ENCODE results near the gene C11orf86. TPM values are rescaled to one million over a fixed set of nuclear protein-coding genes. Genes with fewer than 3 reads are reported as not detected.

Gene C11orf86
- total RNA-seq, 1 donor from 2014 or later = not detected

- no peak for DNase-seq (ENCODE audit: low spot score)
Observed at GRCh38 chr11:66966351-66966750, 8.8 kb upstream of the C11orf86 start.

DNA sequence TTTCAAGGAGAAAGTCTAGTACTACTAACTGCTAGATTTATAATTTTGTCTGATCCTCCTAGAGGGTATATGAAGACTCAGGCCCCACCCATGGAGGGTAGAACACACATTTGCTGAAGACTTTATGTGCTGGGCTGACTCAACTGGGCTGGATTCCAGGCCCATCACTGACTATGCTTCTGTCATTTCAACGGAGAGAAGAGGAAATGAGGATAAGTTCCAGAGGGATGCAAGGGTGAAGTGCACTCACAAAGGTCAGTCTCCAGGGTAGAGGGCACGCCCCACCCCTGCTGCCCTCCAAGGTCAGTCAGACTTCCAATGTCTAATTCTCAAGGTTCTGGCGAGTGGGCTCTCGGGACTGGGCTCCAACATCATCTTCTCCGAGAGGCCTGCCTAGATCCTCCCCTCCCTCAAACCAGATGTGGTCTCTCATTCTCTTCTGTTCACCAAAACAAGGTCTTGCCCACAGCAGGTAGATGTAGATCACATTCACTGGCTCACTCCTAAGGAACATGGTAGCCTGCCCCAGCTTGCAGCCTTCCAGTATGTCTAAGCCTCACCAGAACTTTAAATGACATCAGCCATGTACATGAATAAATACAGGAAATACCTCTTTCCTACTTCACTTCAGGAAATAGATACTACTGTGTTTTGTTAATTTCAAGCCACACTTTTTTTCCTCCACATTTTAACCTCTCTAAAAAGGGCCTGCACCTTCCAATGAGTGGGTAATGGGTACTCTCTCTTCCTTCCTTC is 7.3 kb upstream of the C11orf86 start:
- DNase-seq (ENCODE audit: low spot score) = peak; percentile 79

DNA sequence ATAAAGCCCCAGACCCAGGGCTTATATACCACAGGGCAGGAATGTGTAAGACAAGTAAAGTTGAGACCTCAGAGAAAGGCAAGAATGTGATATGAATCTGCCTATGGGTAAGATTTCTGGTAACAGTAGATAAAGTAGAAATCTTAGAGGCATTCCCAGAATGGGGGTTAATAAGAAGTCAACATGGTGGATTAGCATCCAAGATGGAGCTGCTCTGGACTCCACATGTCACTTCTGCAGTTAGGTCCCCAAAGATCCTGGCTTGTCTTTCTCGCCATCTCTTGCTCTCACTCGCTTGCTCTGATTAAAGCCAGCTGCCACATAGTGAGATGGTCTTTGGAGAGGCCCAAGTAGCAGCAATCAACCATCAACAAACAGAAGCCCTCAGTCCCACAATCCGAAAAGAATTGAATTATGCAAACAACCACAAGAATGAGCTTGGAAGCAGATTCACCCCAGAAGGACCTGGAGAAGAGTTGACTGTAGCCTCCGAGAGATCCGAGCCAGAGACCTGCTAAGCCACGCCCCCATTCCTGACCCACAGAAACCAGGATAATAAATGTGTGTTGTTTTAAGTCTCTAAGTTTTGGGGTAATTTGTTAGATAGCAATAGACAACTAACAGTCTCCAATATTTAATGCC is 5.4 kb upstream of the C11orf86 start:
- DNase-seq (ENCODE audit: low spot score) = no peak

GRCh38 chr11:66970371-66970806 is 4.7 kb upstream of the C11orf86 start:
- DNase-seq (ENCODE audit: low spot score) = no peak

DNA sequence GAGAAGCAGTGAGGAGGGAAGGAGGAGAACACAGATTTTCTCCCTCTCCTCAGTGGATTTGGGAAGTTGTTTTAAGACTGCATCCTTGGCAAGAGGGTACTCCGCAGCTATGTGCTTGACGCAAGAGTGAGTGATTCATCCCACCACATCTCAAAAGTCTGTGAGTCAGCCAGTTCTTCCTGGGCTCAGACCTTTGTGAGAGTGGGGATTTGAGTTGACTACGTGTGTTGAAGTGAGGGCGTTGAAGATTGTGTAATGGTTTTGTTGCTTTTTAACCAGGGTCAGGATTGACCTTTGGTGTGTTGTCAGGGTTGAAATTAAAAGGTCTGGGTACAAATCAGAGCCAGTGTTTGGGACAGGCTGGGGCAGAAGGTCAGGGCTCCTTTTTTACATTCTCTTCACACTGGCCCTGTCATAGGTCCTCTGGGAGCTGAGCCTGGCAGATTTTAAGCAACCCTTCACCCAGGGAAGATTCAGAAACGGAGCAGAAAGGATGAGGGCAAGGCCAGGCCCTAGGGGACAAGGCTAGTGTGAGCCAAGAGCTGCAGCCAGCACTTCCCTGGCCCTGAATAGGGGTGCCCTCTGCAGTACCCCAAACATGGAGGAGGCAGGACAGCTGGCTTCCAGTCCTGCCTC is 4.2 kb upstream of the C11orf86 start:
- DNase-seq (ENCODE audit: low spot score) = peak; percentile 94

- no peak for DNase-seq (ENCODE audit: low spot score)
Observed at GRCh38 chr11:66971488-66971887, 3.6 kb upstream of the C11orf86 start.

DNA sequence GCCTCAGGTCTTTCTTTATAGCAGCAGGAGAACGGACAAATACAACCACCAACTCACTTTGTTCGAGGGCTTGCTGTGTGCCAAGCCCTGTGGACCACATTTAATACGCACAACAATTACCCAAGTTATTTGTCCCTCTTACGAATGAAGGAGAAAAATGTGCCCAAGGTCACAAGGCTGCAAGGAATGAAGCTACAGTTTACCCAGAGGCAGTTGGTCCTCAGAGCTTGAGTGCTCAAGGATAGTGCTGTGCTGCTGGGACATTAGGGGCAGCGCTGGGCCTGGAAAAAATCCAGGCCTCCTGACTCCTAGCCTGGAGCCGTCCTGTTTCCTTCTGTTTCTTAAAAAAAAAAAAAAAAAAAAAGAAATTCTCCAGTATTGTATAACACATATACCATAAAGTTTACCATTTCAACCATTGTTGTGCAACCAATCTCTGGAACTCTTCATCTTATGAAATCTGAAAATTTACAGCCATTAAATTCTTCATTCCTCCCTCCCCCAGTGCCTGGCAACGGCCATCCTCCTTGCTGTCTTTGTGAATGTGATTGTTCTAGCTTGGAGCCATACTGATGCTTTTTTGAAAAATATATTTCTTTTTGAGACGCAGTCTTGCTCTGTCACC is 1.0 kb upstream of the C11orf86 start:
- DNase-seq (ENCODE audit: low spot score) = peak; percentile 43

DNA sequence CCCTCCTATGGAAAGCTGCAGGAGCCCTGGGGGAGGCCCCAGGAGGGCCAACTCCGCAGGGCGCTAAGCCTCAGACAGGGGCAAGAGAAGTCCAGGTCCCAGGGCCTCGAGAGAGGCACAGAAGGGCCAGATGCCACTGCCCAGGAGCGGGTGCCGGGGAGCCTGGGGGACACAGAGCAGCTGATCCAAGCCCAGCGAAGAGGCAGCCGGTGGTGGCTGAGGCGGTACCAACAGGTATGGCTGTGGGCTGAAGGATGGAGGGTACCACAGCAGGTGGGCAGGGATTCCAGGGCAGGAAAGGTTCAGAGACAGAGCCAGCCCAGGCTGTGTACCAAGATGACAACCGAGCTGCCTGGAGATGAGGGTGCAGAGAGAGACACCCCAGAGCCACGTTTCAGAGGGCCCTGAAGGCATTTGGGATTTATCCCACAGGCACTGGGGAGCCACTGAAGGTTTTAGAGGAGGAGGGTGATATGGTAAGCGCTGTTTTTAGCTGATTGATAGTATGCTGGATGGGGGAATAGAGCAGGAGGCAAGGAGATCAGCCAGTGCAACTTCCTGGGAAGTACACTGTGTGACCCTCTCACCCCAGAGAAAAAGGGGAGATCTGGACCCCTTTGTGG is 412 bp downstream of the C11orf86 start:
- no peak for DNase-seq (ENCODE audit: low spot score)

GRCh38 chr11:66976028-66976467 is 944 bp downstream of the C11orf86 start:
- no peak for DNase-seq (ENCODE audit: low spot score)

GRCh38 chr11:66976925-66977324 is 1.8 kb downstream of the C11orf86 start:
- no peak for DNase-seq (ENCODE audit: low spot score)

DNA sequence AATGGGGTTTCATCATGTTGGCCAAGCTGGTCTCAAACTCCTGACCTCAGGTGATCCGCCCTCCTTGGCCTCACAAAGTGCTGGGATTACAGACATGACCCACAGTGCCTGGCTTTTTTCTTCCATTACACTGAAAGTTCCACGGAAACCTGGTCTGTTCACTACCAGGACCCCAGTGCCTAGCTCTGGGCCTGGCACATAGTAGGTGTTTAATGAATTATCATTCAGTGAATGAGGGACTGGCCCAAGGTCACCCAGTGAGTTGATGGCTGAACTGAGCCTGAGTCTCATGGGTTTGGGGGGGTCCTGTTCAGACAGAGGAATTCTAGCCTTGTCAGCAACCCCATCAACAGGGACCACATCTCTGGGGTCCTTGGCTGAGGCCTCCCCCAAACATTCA is 3.1 kb downstream of the C11orf86 start:
- DNase-seq (ENCODE audit: low spot score) = no peak

- no peak for DNase-seq (ENCODE audit: low spot score)
Observed at GRCh38 chr11:66978717-66979116, 3.6 kb downstream of the C11orf86 start.

DNA sequence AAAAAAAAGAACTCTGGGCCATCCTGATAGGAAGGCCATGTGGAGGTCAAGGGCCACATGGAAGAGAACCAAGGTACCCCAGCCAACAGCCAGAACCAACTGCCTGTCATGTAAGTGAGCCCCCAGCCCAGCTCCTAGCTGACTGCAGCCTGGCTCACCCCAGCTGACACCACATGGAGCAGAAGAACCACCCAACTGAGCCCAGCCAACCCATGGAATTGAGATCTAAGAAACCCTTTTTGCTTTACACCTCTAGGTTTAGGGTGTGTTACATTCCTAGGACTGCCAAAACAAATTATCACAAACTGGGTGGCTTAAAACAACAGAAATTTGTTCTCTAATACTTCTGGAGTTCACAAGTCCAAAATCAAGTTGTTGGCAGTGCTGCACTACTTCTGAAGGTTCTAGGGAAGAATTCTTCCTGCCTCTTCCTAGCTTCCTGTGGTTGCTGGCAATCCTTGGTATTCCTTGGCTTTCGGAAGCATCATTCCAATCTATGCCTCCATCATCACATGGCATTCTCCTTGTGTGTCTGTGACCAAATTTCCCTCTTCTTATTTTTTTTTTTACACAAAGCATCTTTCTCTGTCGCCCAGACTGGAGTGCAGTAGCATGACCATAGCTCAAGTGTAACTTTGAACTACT is 4.4 kb downstream of the C11orf86 start:
- DNase-seq (ENCODE audit: low spot score) = no peak

DNA sequence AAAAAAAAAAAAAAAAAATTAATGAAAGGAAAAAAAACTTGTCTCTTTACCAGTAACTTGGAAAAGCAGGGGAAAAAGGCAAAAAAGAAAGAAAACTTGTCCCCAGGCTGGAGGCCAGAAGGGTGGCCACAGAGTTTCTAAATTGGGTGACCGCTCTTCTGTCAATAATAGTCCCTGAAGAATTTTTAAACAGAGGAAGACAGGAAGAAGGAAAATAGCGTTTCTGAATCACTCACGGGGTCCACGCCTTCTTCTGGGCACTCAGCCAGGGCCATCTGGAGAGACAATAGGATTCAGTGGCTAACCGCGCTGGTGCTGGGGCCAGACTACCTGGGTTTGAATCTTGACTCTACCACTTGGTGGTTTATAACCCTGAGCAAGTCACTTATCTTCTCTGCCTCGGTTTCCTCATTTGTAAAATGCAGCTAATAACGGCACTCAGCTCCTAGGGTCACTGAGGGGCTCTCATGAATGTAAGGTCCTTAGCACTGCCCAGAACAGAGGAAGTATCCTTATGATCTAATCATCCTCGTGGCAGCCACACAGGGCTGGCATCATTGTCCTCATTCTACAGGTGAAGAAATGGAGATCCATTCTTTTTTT is 7.0 kb downstream of the C11orf86 start:
- DNase-seq (ENCODE audit: low spot score) = peak; percentile 52

- no peak for DNase-seq (ENCODE audit: low spot score)
Observed at GRCh38 chr11:66983275-66983924, 8.3 kb downstream of the C11orf86 start.

- DNase-seq (ENCODE audit: low spot score) = no peak
Observed at GRCh38 chr11:66985508-66986177, 10.5 kb downstream of the C11orf86 start.

- DNase-seq (ENCODE audit: low spot score) = no peak
Observed at GRCh38 chr11:66986178-66986545, 11.1 kb downstream of the C11orf86 start.

DNA sequence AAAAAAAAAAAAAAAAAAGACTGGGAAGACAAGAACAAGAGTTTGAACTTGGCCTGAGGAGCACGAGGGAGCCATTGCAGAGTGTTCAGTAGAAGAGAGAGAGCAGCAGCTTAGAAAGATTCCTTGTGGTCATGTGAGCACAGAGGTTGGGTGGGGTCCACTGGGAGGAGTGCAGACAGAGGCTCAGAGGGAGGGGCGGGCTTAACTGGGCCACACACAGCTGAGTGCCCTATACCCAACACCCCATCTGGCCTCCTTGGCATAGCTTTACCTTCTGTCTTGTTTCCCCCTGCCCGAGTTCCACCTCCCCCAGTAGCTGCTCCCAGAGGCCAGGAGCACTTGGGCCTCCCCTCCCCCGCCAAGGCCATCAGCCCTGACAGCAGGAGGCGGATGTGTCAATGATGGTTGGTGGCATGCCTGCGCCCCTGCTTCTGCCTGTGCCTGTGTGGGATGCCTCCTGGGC is 12.1 kb downstream of the C11orf86 start:
- peak; percentile 31 for DNase-seq (ENCODE audit: low spot score)

DNA sequence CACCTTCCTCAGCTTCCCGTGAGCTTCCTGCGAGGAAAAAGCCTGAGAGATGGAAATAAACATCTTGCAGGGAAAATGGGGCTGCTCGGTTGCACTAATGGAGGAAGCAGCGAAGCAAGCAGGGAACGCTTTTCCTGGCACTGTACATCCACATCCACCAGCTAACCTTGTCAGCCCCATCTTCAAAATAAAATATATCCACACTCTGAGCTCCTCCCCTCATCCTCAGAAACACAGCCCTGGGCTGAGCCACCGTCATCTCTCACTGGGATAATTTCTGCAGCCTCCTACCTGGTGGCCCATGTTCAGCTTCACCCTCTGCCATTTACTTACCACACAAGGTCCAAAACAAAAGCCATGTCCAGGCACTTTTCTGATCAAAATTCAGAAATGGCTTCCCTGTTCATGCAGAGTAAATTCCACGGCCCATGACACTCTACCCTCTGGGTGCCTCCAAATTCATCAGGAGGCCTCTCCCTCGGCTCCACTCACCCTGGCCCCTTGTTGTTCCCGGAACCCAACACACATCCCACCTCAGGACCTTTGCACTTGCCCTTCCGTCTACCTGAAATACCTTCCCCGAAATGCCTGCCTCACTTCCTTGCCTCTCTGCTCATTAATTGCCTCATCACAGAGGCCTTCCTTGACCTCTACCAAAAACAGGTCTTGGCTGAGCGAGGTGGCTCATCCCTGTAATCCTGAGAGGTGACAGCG is 13.0 kb downstream of the C11orf86 start:
- DNase-seq (ENCODE audit: low spot score) = no peak

All from umbilical cord (tissue), 2 donors.